ENCODE data around the gene KCNQ5. TPM values are rescaled to one million over a fixed set of nuclear protein-coding genes. Genes with fewer than 3 reads are reported as not detected.

The KCNQ5 gene
- total RNA-seq, 1 experiment from 2014 or later: 0.07 TPM

DNA sequence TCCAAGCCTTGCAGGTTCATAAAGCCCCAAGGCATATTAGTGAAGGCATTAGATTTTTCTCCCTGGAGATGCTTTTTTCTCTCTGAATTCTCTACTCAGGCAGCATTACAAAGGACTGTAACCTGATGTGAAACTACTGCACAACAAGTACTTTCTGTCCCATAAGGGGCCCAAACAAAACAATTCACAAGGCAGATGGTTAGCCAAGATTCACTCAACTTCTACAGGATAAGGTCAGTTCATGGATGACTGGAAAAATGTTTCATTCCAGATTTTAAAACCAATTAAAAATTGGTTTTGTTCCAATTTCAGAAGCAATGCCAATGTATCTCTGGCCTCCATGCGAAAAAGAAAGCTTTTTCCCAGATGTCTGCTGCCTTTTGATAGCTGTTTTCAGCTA, 421.6 kb downstream of the KCNQ5 start:
- H3K9me3 Mint-ChIP-seq: peaks cover 0 to 8% of the 10 kb centered on the region in 2 experiments; a peak in 1 of 5 replicates
- H3K27me3 Mint-ChIP-seq (ENCODE audit: low read depth): no peaks in the 10 kb centered on the region

More for the DNA sequence above, 421.6 kb downstream of the KCNQ5 start:
- Histone ChIP-seq H3K9ac (ENCODE audit: extremely low read depth, insufficient read length, low read length) (no peak overlapping the region), H3T11ph (ENCODE audit: low read length) (no peak overlapping the region), H3K23ac (ENCODE audit: insufficient read length, low read depth, low read length) (no peak overlapping the region), H2AFZ (ENCODE audit: low read length) (no peak overlapping the region), H3K23me2 (ENCODE audit: insufficient read length, low read depth, low read length, poor library complexity, severe bottlenecking) (no peaks in the 10 kb centered on the region), H3K79me2 (ENCODE audit: insufficient read depth, low read length) (no peaks in the 10 kb centered on the region), H4K8ac (replicated peaks; ENCODE audit: insufficient read length, low read depth, low read length) (no peak overlapping the region), H2BK120ac (ENCODE audit: low read depth, low read length, poor library complexity, severe bottlenecking) (no peak overlapping the region), H3K56ac (ENCODE audit: insufficient read length, low read depth, low read length) (no peak overlapping the region), H2BK5ac (ENCODE audit: insufficient read length, low read length) (no peak overlapping the region), H4K20me1 (ENCODE audit: control insufficient read depth, insufficient read depth, insufficient read length) (no peaks in the 10 kb centered on the region), H3K18ac (ENCODE audit: insufficient read length, low read depth, low read length) (no peak overlapping the region), H3K4ac (ENCODE audit: low read depth, low read length) (no peak overlapping the region), H2BK20ac (ENCODE audit: low read depth, low read length, poor library complexity, severe bottlenecking) (no peak overlapping the region), H3K4me1 (ENCODE audit: insufficient read depth, low read length) (no peaks in the 10 kb centered on the region), H2AK5ac (ENCODE audit: insufficient read length, low read length) (no peak overlapping the region), H3K27ac (ENCODE audit: insufficient read length, low read depth, low read length) (no peak overlapping the region), H3K27me3 (ENCODE audit: insufficient read depth, low read length) (no peaks in the 10 kb centered on the region), H3K4me2 (ENCODE audit: insufficient read depth, insufficient read length, low read length) (no peak overlapping the region), H3K14ac (ENCODE audit: insufficient read depth, low read length) (no peak overlapping the region), H2BK12ac (ENCODE audit: insufficient read length, low read depth, low read length) (no peak overlapping the region), H3K79me1 (ENCODE audit: insufficient read depth, low read depth, low read length, poor library complexity, severe bottlenecking) (no peaks in the 10 kb centered on the region), H4K91ac (ENCODE audit: insufficient read length, low read depth, low read length) (no peak overlapping the region), H2BK15ac (ENCODE audit: low read depth, low read length) (no peak overlapping the region), H3K9me3 (ENCODE audit: control insufficient read depth, low read depth, low read length) (no peaks in the 10 kb centered on the region), H4K5ac (ENCODE audit: insufficient read length, low read depth, low read length) (no peak overlapping the region)
- Mint-ChIP-seq H3K36me3 (ENCODE audit: insufficient read depth in 1 of 3, low read depth in 3 of 3) (0 out of 7 replicates have a peak, but pooled peaks cover 0 to 6% (median 0%) of the 10 kb centered on the region in 3 experiments), H3K4me1 (no peaks in the 10 kb centered on the region), H3K27ac (no peak overlapping the region), H3K4me3 (no peak overlapping the region)
- no CpG with 5 or more reads among the region's 1 CpG for WGBS (ENCODE audit: extremely low coverage, insufficient read length, low lambda C conversion rate)
- TF ChIP-seq, protein P1, sequence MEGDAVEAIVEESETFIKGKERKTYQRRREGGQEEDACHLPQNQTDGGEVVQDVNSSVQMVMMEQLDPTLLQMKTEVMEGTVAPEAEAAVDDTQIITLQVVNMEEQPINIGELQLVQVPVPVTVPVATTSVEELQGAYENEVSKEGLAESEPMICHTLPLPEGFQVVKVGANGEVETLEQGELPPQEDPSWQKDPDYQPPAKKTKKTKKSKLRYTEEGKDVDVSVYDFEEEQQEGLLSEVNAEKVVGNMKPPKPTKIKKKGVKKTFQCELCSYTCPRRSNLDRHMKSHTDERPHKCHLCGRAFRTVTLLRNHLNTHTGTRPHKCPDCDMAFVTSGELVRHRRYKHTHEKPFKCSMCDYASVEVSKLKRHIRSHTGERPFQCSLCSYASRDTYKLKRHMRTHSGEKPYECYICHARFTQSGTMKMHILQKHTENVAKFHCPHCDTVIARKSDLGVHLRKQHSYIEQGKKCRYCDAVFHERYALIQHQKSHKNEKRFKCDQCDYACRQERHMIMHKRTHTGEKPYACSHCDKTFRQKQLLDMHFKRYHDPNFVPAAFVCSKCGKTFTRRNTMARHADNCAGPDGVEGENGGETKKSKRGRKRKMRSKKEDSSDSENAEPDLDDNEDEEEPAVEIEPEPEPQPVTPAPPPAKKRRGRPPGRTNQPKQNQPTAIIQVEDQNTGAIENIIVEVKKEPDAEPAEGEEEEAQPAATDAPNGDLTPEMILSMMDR (conservative IDR thresholded peaks at IDR 0.05): no peak
- DNase-seq: no peak

Data from H9 (cell line).